Neural cell (in vitro differentiated cells): ENCODE data around the gene LAMA5. TPM values are rescaled to one million over a fixed set of nuclear protein-coding genes. Genes with fewer than 3 reads are reported as not detected.

Experiments used
- H2AFZ ChIP-seq: fragments of 200-600, 300-800 bp; sonication (generic), shearing (Covaris generic); 2 replicates; pipeline ENCODE4 v1.6.0; 2014; ENCODE audit warnings: low read depth, mild to moderate bottlenecking, antibody characterized with exemption, low read length, moderate library complexity
- H3F3A ChIP-seq: fragments of 200-600 bp; shearing (Covaris generic); 2 replicates; pipeline ENCODE4 v1.6.1; 2016; ENCODE audit warnings: mild to moderate bottlenecking, moderate library complexity, mixed read lengths, antibody characterized with exemption, low read length; ENCODE audit not compliant: insufficient read depth, poor library complexity, severe bottlenecking
- H3K27ac ChIP-seq: fragments of 200-600, 300-800 bp; sonication (generic), shearing (Covaris generic); 2 replicates; pipeline ENCODE4 v1.5.1; 2014; ENCODE audit warnings: mild to moderate bottlenecking, low read length, moderate library complexity
- H3K27me3 ChIP-seq: fragments of 300-800, 200-600 bp; sonication (generic), shearing (Covaris generic); 2 replicates; pipeline ENCODE4 v1.6.0; 2014; ENCODE audit warnings: mild to moderate bottlenecking, low read depth, low read length, moderate library complexity; ENCODE audit not compliant: insufficient read depth
- H3K36me3 ChIP-seq: fragments of 300-800, 200-600 bp; sonication (generic), shearing (Covaris generic); 2 replicates; pipeline ENCODE4 v1.5.1; 2014; ENCODE audit warnings: mild to moderate bottlenecking, antibody characterized with exemption, low read length, moderate library complexity; ENCODE audit not compliant: insufficient read depth
- H3K4me2 ChIP-seq: fragments of 300-800, 200-600 bp; sonication (generic), shearing (Covaris generic); 2 replicates; pipeline ENCODE4 v1.6.0; 2014; ENCODE audit warnings: mild to moderate bottlenecking, low read length
- H3K4me3 ChIP-seq: fragments of 300-800, 200-600 bp; sonication (generic), shearing (Covaris generic); 2 replicates; pipeline ENCODE4 v1.5.1; 2014; ENCODE audit warnings: mild to moderate bottlenecking, low read length, moderate library complexity
- H3K79me2 ChIP-seq: fragments of 200-600 bp; shearing (Covaris generic); replicated peaks from 2 replicates; pipeline ENCODE4 v1.6.0; 2014; ENCODE audit warnings: mild to moderate bottlenecking, low read length, moderate library complexity; ENCODE audit not compliant: insufficient read depth
- H3K9ac ChIP-seq: fragments of 300-800, 200-600 bp; sonication (generic), shearing (Covaris generic); 2 replicates; pipeline ENCODE4 v1.6.1; 2016; ENCODE audit warnings: mild to moderate bottlenecking, low read length, mixed read lengths
- H3K9me2 ChIP-seq: fragments of 200-600 bp; shearing (Covaris generic); 2 replicates; pipeline ENCODE4 v1.6.1; 2016; ENCODE audit warnings: mild to moderate bottlenecking, low read length, mixed read lengths; ENCODE audit not compliant: insufficient read depth
- H3K9me3 ChIP-seq: fragments of 200-600, 300-800 bp; sonication (generic), shearing (Covaris generic); 2 replicates; pipeline ENCODE4 v1.6.1; 2016; ENCODE audit warnings: mild to moderate bottlenecking, mixed run types, low read length, moderate library complexity, mixed read lengths
- H4K20me1 ChIP-seq: fragments of 200-600 bp; shearing (Covaris generic); 2 replicates; pipeline ENCODE4 v1.6.1; 2016; ENCODE audit warnings: mild to moderate bottlenecking, mixed run types; ENCODE audit not compliant: insufficient read depth
- EP300 ChIP-seq: fragments of 450-650 bp; conservative IDR thresholded peaks from 2 replicates; pipeline ENCODE4 v1.6.1; 2014; ENCODE audit warnings: antibody characterized with exemption, mild to moderate bottlenecking, moderate library complexity; ENCODE audit not compliant: poor library complexity, severe bottlenecking
- EZH2 ChIP-seq: fragments of 200-600, 300-800 bp; shearing (Covaris generic), sonication (generic); IDR thresholded peaks from 2 replicates; pipeline ENCODE4 v1.6.1; 2014; ENCODE audit warnings: antibody characterized with exemption, low read length, borderline replicate concordance, mild to moderate bottlenecking; ENCODE audit not compliant: insufficient read depth, poor library complexity, severe bottlenecking
- MXI1 ChIP-seq: fragments of 450-650 bp; conservative IDR thresholded peaks from 2 replicates; pipeline ENCODE4 v1.6.1; 2014; ENCODE audit warnings: antibody characterized with exemption, mild to moderate bottlenecking; ENCODE audit not compliant: poor library complexity, severe bottlenecking
- POLR2AphosphoS5 ChIP-seq: IDR thresholded peaks from 2 replicates; pipeline ENCODE4 v1.6.1; 2012
- RAD21 ChIP-seq: fragments of 450-650 bp; conservative IDR thresholded peaks from 2 replicates; pipeline ENCODE4 v1.6.1; 2014; ENCODE audit warnings: antibody characterized with exemption, mild to moderate bottlenecking, moderate library complexity
- SMC3 ChIP-seq: fragments of 450-650 bp; conservative IDR thresholded peaks from 2 replicates; pipeline ENCODE4 v1.6.1; 2014; ENCODE audit warnings: antibody characterized with exemption, mild to moderate bottlenecking, moderate library complexity; ENCODE audit not compliant: poor library complexity
- TAF1 ChIP-seq: IDR thresholded peaks from 2 replicates; pipeline ENCODE4 v1.6.1; 2012; ENCODE audit warnings: low read depth
- polyA plus RNA-seq: library from polyadenylated mRNA; depleted of rRNA; stranded (reverse); fragments of >200 nt; gene quantifications from 2 replicates; pipeline ENCODE4 v1.2.3, GENCODE V29; 2014
- TF ChIP-seq, protein P1 (sequence below): IDR thresholded peaks from 2 replicates; pipeline ENCODE4 v1.6.1; 2012; ENCODE audit warnings: borderline replicate concordance
- TF ChIP-seq, protein P2 (sequence below): fragments of 450-650 bp; IDR thresholded peaks from 2 replicates; pipeline ENCODE4 v1.5.1; 2014; ENCODE audit warnings: antibody characterized with exemption, mild to moderate bottlenecking, moderate library complexity; ENCODE audit not compliant: poor library complexity, severe bottlenecking

LAMA5 gene
- polyA plus RNA-seq, 1 donor from 2014 or later = 27.2 TPM

DNA sequence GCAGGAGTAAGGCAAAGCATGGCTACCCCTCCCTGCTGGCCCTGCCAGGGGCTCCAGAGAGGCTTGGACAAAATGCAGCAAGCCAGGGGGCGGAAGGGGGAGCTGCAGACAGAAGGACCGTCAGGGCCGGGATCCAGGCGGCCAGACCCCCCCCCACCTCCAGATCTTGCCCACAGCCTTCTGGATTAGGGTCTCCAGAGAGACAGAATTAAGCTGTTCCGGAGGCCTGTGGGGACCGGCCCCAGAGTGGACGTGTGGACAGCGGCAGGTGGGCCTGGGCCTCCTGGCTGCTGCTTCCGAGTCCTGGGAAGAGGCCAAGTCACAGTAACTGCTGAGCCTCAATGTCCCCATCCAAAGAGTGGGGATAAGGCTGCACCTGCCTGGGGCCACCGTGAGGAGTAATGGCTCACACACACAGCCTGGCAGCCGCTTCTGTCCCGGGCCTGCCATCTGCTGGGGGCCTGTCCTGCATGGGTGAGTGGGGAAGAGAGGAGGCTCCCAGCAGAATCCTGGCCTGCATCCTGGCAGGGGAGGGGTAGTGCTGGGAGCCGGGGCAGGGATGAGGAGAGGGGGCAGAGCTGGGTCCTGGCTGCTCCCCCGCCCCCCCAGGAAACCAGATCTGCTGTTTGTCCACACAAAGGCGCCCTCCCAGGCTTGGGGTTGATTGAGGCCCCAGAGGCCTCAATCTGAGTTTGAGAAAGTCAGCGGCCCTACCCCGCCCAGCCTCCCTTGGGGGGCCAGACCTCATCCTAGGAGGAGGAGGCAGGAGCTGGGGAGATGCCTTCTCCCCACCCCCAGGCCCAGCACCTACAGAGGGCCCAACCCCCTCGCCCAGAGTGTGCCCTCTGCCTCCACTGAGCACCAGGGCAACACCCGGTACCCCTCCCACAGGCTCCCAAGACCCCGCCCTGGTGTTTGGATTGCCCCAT lies 3.9 kb downstream of the LAMA5 start:
- Histone ChIP-seq H3K27me3 (no peaks in the 10 kb centered on the region), H3K79me2 (no peaks in the 10 kb centered on the region), H3K9me2 (no peaks in the 10 kb centered on the region), H3F3A (no peaks in the 10 kb centered on the region), H3K9ac (no peak overlapping the region), H3K36me3 (no peaks in the 10 kb centered on the region), H3K27ac (no peak overlapping the region), H3K4me3 (no peak overlapping the region), H2AFZ (no peak overlapping the region), H3K4me2 (no peak overlapping the region), H3K9me3 (no peaks in the 10 kb centered on the region), H4K20me1 (no peaks in the 10 kb centered on the region)
- TF ChIP-seq RAD21 = no peak
- TF ChIP-seq EP300 = no peak
- no peak for TF ChIP-seq MXI1
- TF ChIP-seq TAF1 = no peak
- TF ChIP-seq, protein P1, sequence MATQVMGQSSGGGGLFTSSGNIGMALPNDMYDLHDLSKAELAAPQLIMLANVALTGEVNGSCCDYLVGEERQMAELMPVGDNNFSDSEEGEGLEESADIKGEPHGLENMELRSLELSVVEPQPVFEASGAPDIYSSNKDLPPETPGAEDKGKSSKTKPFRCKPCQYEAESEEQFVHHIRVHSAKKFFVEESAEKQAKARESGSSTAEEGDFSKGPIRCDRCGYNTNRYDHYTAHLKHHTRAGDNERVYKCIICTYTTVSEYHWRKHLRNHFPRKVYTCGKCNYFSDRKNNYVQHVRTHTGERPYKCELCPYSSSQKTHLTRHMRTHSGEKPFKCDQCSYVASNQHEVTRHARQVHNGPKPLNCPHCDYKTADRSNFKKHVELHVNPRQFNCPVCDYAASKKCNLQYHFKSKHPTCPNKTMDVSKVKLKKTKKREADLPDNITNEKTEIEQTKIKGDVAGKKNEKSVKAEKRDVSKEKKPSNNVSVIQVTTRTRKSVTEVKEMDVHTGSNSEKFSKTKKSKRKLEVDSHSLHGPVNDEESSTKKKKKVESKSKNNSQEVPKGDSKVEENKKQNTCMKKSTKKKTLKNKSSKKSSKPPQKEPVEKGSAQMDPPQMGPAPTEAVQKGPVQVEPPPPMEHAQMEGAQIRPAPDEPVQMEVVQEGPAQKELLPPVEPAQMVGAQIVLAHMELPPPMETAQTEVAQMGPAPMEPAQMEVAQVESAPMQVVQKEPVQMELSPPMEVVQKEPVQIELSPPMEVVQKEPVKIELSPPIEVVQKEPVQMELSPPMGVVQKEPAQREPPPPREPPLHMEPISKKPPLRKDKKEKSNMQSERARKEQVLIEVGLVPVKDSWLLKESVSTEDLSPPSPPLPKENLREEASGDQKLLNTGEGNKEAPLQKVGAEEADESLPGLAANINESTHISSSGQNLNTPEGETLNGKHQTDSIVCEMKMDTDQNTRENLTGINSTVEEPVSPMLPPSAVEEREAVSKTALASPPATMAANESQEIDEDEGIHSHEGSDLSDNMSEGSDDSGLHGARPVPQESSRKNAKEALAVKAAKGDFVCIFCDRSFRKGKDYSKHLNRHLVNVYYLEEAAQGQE = no peak
- TF ChIP-seq POLR2AphosphoS5 = no peak
- no peak for TF ChIP-seq EZH2
- TF ChIP-seq, protein P2, sequence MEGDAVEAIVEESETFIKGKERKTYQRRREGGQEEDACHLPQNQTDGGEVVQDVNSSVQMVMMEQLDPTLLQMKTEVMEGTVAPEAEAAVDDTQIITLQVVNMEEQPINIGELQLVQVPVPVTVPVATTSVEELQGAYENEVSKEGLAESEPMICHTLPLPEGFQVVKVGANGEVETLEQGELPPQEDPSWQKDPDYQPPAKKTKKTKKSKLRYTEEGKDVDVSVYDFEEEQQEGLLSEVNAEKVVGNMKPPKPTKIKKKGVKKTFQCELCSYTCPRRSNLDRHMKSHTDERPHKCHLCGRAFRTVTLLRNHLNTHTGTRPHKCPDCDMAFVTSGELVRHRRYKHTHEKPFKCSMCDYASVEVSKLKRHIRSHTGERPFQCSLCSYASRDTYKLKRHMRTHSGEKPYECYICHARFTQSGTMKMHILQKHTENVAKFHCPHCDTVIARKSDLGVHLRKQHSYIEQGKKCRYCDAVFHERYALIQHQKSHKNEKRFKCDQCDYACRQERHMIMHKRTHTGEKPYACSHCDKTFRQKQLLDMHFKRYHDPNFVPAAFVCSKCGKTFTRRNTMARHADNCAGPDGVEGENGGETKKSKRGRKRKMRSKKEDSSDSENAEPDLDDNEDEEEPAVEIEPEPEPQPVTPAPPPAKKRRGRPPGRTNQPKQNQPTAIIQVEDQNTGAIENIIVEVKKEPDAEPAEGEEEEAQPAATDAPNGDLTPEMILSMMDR = no peak
- TF ChIP-seq SMC3 = no peak

DNA sequence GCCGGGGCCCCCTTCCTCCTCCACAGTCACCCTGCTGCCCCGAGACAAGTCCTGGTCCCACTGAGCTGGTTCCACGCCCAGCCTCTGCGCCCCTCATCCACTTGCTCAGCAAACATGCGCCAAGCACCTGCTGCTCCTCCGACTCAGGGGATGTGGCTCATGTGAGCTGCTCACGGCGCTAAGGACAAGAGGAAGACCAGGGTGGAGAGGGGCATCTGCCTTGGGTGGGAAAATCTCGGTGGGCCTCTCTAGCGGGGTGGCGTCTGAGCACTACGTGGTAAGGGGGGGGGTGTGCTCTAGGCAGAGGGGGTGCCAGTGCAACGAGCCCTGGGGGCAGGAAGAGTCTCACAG lies 4.5 kb downstream of the LAMA5 start:
- Histone ChIP-seq H3F3A (no peaks in the 10 kb centered on the region), H3K9ac (no peak overlapping the region), H2AFZ (no peak overlapping the region), H3K4me2 (no peak overlapping the region), H3K9me2 (no peaks in the 10 kb centered on the region), H3K27ac (no peak overlapping the region), H3K27me3 (no peaks in the 10 kb centered on the region), H4K20me1 (no peaks in the 10 kb centered on the region), H3K79me2 (no peaks in the 10 kb centered on the region), H3K9me3 (no peaks in the 10 kb centered on the region), H3K4me3 (no peak overlapping the region), H3K36me3 (no peaks in the 10 kb centered on the region)
- TF ChIP-seq POLR2AphosphoS5 (no peak), RAD21 (no peak), TAF1 (no peak), MXI1 (no peak), EP300 (no peak), SMC3 (no peak), EZH2 (no peak)
- TF ChIP-seq, protein P2 = no peak
- TF ChIP-seq, protein P1 = no peak
